Tongue (tissue), 2 donors: Measurements from ENCODE around the gene TBX15. TPM values are rescaled to one million over a fixed set of nuclear protein-coding genes. Genes with fewer than 3 reads are reported as not detected.

Experiments
- DNase-seq: peaks from one replicate; pipeline ENCODE4 v3.0.0-alpha.2; 2015
- total RNA-seq: library from RNA; depleted of rRNA; stranded (reverse); fragments of >200 nt; gene quantifications from one replicate; pipeline ENCODE4 v1.2.3, GENCODE V29; 2014

The TBX15 gene
- total RNA-seq, 1 donor from 2014 or later: 88.8 TPM

GRCh38 chr1:118984722-118985639, 3.2 kb downstream of the TBX15 start:
- DNase-seq: peak; percentile 64

- peak; percentile 93 for DNase-seq
Observed at GRCh38 chr1:118984086-118984721, 3.9 kb downstream of the TBX15 start.

- no peak for DNase-seq
Observed at GRCh38 chr1:118983558-118984041, 4.5 kb downstream of the TBX15 start.

GRCh38 chr1:118982821-118983557, 5.2 kb downstream of the TBX15 start:
- no peak for DNase-seq

- DNase-seq: no peak
Observed at GRCh38 chr1:118982266-118982665, 5.9 kb downstream of the TBX15 start.

GRCh38 chr1:118981436-118981835, 6.7 kb downstream of the TBX15 start:
- DNase-seq: no peak

GRCh38 chr1:118979754-118980575, 8.2 kb downstream of the TBX15 start:
- no peak for DNase-seq

GRCh38 chr1:118978914-118979701, 9.0 kb downstream of the TBX15 start:
- DNase-seq: no peak

GRCh38 chr1:118977600-118977999, 10.5 kb downstream of the TBX15 start:
- no peak for DNase-seq

GRCh38 chr1:118974661-118975060, 13.5 kb downstream of the TBX15 start:
- peak; percentile 87 for DNase-seq

GRCh38 chr1:118973531-118974137, 14.5 kb downstream of the TBX15 start:
- DNase-seq: peak; percentile 88

GRCh38 chr1:118973032-118973431, 15.1 kb downstream of the TBX15 start:
- DNase-seq: no peak

GRCh38 chr1:118970451-118970850, 17.7 kb downstream of the TBX15 start:
- no peak for DNase-seq

GRCh38 chr1:118963456-118964430, 24.4 kb downstream of the TBX15 start:
- DNase-seq: no peak

GRCh38 chr1:118963138-118963455, 25.0 kb downstream of the TBX15 start:
- no peak for DNase-seq

GRCh38 chr1:118961156-118961555, 27.0 kb downstream of the TBX15 start:
- DNase-seq: no peak

- DNase-seq: peak; percentile 17
Observed at GRCh38 chr1:118960567-118961136, 27.5 kb downstream of the TBX15 start.

- peak; percentile 22 for DNase-seq
Observed at GRCh38 chr1:118960026-118960561, 28.0 kb downstream of the TBX15 start.
